Stimulated activated naive CD8-positive, alpha-beta T cell treated with anti-CD3 and anti-CD28 coated beads, Interleukin-15, amount 100 ng/mL, for 72 hours (primary cell): ENCODE results near the gene METRN.

ENCODE experiments used
- ATAC-seq: fragments of 150-1000 bp; cut with Tn5 transposase; 2 replicates; pipeline ENCODE4 v1.10.0; 2021; ENCODE audit warnings: mild to moderate bottlenecking, moderate library complexity
- DNase-seq, 2 donors: peaks; one replicate each; pipeline ENCODE4 v3.0.0; 2021 to 2022
- H3K27ac Mint-ChIP-seq, 2 donors: one replicate each; pipeline ENCODE4 v1.8.0; 2022; ENCODE audit warnings: mild to moderate bottlenecking in 2 of 2, mixed read lengths in 2 of 2, moderate library complexity in 2 of 2
- H3K27me3 Mint-ChIP-seq: one replicate; pipeline ENCODE4 v1.8.0; 2022; ENCODE audit warnings: mixed read lengths
- H3K4me1 Mint-ChIP-seq: one replicate; pipeline ENCODE4 v1.8.0; 2022; ENCODE audit warnings: mild to moderate bottlenecking, mixed read lengths
- H3K4me3 Mint-ChIP-seq, 2 donors: one replicate each; pipeline ENCODE4 v1.8.0; 2022; ENCODE audit warnings: mild to moderate bottlenecking in 2 of 2, mixed read lengths in 2 of 2, moderate library complexity in 1 of 2
- H3K9me3 Mint-ChIP-seq, 2 donors: one replicate each; pipeline ENCODE4 v1.8.0; 2022; ENCODE audit warnings: mixed read lengths in 2 of 2

Gene METRN

DNA sequence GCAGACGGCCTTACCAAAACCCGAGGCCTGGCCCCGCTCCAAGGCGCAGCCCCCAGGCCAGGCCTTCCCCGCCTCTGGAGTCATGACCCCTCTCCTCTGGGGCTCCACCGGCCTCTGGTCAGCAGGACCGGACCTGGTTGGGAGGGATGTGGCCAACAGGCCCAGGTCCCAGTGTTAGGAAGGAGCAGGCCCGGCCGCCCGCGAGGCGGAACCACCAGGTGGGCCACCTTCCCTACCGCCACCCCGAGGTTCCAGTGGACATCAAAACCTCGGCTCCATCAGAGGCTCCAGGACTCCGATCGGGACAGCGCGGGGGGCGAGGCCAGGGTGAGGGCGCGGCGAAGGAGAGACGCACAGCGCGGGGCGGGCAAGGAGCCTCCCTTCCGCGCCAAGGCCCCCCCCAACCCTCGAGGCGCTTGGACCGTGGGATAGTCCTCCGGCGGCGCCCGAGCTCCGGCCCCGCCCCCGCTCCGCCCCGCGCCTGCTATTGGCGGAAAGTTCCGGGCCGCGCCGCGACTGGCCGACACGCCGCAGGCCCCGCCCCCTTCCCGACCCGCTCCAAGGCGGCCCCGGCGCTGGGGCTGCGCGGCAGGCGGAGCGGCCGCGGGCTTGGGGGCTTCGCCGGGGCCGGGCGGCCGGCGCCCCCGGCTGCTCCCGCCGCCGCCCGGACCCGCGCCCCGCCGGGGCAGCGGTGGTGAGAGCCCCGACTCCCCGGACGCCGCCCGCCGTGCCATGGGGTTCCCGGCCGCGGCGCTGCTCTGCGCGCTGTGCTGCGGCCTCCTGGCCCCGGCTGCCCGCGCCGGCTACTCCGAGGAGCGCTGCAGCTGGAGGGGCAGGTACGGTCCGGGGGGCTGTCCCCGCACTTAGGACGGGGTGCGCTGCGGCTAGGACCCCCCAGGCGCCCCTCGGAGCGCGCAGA is at the start of gene METRN:
METRN (plus strand) TSS at position 561 of the 919 bp plus-strand sequence; CDS start at position 733, 172 bp downstream.
- peaks cover 36% of the 10 kb centered on the region for H3K27me3 Mint-ChIP-seq
- DNase-seq (peak; percentile 87 to 89), ATAC-seq (peak; percentile 83)
- no peaks in the 10 kb centered on the region for H3K9me3 Mint-ChIP-seq
- peaks cover 40% of the 10 kb centered on the region for H3K4me1 Mint-ChIP-seq
- H3K27ac Mint-ChIP-seq: no peak within 1 kb of the TSS
- H3K4me3 Mint-ChIP-seq: peak within 1 kb of the TSS; percentile 76 to 86

DNA sequence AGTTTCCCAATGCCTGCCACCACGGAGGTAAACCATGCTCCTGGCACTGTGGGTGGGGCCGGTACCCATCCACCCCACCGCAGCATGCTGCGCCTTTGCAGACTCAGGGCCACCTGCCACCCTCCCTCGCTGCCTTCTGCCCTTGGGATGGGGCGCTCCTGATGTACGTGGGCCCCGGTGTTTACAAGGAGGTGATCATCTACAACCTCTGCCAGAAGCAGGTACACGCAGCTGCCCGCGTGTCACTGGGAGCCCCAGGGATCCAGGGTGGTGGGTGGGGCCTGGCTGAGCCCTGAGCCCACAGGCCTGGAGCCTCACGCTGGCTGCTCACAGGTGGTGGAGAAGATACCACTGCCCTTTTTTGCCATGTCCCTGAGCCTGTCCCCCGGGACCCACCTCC is 48.3 kb upstream of the METRN start:
- DNase-seq (no peak), ATAC-seq (no peak)
- Mint-ChIP-seq H3K27me3 (no peaks in the 10 kb centered on the region), H3K9me3 (no peaks in the 10 kb centered on the region), H3K4me1 (peaks cover 25% of the 10 kb centered on the region), H3K27ac (no peak overlapping the region), H3K4me3 (no peak overlapping the region)

DNA sequence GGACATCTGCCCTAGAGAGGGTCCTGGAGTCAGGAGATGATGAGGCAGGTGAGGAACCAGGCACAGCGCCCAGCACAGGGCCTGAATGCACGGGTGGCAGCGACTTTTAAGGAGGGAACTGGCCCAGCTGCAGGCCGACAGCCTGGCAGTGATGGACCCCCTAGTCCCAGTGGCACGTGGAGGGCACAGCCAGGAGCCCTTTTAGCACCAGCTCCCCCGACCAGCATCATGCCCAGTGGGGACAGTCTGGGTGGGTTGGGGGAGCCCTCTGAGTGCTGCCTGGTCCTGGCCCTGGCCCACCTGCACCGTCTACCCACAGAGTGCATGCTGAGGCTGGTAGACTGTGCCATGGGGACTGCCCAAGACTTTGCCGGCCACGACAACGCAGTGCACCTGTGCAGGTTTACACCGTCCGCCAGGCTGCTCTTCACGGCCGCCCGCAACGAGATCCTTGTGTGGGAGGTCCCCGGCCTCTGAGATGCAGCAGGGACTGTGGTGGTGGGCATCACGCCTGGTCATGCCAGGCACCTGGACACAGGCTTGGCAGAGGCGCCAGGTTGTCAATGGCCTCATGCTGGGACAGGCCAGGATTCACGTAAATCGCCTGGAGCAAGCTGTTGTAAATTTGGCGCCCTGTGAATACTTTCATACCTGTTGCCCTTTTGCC is 47.7 kb upstream of the METRN start:
- no peaks in the 10 kb centered on the region for H3K9me3 Mint-ChIP-seq
- ATAC-seq: no peak
- H3K4me3 Mint-ChIP-seq: peak overlapping the region; percentile 9 to 94
- peak overlapping the region; percentile 83 to 91 for H3K27ac Mint-ChIP-seq
- H3K27me3 Mint-ChIP-seq: no peaks in the 10 kb centered on the region
- H3K4me1 Mint-ChIP-seq: peaks cover 22% of the 10 kb centered on the region
- DNase-seq: no peak

DNA sequence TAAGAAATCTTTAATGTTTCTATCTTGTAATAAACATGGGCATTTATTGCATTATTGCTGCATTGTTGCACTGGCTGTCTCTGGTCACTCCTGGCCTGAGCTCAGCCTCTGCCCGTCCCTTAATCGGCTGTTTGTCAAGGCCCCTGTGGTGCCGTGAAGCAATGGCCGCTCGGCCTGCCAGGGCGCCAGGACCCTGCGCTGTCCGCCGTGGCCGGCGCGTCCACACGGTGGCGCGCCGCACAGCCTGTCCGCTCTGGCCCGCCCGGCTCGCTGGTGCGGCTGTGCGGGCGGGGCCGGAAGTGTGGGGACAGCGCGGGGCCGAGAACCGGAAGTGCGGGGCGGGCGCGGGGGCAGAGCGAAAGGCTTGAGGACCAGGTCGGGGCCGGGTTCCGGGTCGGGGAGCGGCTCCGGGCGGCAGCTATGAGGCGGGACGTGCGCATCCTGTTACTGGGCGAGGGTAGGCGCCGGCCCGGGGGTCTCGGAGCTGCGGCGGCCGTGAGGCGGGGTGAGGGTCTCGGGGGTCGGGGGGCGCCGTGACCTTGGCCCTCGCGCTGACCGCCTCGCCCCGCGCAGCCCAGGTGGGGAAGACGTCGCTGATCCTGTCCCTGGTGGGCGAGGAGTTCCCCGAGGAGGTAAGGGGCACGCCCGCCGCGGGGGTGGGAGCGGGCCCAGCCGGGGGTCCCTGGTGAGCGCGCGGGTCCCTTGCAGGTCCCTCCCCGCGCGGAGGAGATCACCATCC is 47.0 kb upstream of the METRN start, which contains the start of gene RHOT2:
RHOT2 (plus strand) TSS at position 353 of the 739 bp plus-strand sequence; CDS start at position 421, 68 bp downstream.
- H3K4me1 Mint-ChIP-seq: peaks cover 22% of the 10 kb centered on the region
- DNase-seq: peak; percentile 93 to 95
- H3K27ac Mint-ChIP-seq: peak within 1 kb of the TSS; percentile 83 to 96
- H3K27me3 Mint-ChIP-seq: no peaks in the 10 kb centered on the region
- H3K9me3 Mint-ChIP-seq: no peaks in the 10 kb centered on the region
- H3K4me3 Mint-ChIP-seq: peak within 1 kb of the TSS; percentile 84 to 94
- ATAC-seq: peak; percentile 92

DNA sequence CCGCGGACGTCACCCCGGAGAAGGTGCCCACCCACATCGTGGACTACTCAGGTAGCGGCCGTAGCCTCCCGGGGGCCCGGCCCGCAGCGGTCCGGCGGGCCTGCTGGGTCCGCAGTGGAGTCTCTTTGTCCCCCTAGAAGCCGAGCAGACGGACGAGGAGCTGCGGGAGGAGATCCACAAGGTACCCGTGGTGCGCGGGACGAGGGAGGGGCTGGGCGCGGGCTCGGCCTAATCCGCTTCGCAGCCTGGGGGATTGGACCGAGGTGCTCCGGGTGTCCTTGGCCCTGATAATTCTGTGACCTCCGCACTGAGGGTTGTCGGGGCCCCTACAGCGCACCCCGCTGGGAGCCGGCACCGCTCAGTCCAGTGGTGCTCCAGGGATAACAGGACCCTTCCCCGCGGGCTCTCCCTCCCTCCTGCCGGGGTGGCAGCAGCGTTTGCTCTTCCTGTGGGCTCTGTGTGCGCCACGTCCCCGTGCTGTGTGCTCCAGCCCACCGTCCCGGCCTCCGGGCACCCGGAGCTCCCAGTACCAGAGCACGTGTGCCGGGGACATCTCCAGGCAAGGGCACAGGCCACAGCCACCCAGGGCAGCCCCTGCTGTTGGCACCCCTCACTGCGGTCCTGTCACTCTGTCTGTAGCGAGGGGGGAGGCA is 46.3 kb upstream of the METRN start:
- no peak for DNase-seq
- Mint-ChIP-seq H3K9me3 (no peaks in the 10 kb centered on the region), H3K27ac (peak overlapping the region; percentile 19 to 96), H3K4me1 (peaks cover 22% of the 10 kb centered on the region), H3K27me3 (no peaks in the 10 kb centered on the region), H3K4me3 (peak overlapping the region; percentile 84 to 94)
- ATAC-seq: peak; percentile 3

DNA sequence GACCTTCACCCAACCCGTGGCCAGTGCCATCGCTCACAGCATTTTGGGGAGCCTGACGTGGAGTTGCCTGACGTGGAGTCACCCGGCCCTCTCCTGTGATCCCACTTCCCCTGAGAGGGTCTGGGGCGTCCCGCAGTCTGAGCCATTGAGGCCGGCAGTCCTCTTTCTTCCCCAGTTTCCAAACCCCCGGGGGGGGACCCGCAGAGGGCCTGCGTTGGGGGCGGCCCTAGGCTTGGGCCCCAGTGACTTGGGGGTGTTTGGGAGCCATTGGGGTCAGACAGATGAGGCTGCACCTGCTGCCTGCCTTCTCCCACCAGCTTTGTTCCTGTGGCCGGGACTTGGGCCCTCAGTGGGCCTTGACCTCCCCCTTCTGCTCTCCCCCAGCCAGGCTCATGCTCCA is 45.3 kb upstream of the METRN start:
- peaks cover under 1% of the 10 kb centered on the region for H3K27me3 Mint-ChIP-seq
- ATAC-seq (no peak), DNase-seq (no peak)
- peaks cover 23% of the 10 kb centered on the region for H3K4me1 Mint-ChIP-seq
- no peaks in the 10 kb centered on the region for H3K9me3 Mint-ChIP-seq
- peak overlapping the region; percentile 63 to 69 for H3K27ac Mint-ChIP-seq
- H3K4me3 Mint-ChIP-seq: peak overlapping the region; percentile 32 to 94

DNA sequence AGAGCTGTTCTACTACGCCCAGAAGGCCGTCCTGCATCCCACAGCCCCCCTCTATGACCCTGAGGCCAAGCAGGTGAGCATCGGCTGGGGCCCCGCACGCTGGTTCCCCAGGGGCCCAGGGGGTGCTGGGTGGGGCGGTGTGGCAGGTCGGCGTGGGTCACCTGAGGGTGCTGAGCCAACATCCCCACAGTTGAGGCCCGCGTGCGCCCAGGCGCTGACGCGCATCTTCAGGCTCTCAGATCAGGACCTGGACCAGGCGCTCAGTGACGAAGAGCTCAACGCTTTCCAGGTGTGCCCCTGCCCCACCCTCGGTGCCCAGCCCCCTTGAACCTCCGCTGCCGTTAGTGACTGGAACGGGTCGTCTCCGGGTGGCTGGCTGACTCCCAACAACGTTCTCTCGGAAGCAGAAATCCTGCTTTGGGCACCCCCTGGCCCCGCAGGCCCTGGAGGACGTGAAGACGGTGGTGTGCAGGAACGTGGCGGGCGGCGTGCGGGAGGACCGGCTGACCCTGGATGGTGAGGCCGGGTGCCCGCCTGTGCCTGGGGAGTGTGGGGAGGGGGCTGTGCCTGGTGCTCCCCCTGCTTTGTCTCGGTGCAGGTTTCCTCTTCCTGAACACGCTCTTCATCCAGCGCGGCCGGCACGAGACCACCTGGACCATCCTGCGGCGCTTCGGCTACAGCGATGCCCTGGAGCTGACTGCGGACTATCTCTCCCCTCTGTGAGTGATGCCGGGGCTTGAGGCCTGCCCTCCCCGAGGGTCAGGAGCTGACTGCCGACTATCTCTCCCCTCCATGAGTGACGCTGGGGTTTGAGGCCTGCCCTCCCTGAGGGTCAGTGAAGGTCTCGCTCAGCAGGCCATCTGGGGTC is 44.2 kb upstream of the METRN start:
- Mint-ChIP-seq H3K27ac (peak overlapping the region in 1 of 2 donors; percentile 63), H3K4me3 (no peak overlapping the region), H3K27me3 (peaks cover 10% of the 10 kb centered on the region), H3K9me3 (no peaks in the 10 kb centered on the region), H3K4me1 (peaks cover 31% of the 10 kb centered on the region)
- no peak for DNase-seq
- no peak for ATAC-seq

DNA sequence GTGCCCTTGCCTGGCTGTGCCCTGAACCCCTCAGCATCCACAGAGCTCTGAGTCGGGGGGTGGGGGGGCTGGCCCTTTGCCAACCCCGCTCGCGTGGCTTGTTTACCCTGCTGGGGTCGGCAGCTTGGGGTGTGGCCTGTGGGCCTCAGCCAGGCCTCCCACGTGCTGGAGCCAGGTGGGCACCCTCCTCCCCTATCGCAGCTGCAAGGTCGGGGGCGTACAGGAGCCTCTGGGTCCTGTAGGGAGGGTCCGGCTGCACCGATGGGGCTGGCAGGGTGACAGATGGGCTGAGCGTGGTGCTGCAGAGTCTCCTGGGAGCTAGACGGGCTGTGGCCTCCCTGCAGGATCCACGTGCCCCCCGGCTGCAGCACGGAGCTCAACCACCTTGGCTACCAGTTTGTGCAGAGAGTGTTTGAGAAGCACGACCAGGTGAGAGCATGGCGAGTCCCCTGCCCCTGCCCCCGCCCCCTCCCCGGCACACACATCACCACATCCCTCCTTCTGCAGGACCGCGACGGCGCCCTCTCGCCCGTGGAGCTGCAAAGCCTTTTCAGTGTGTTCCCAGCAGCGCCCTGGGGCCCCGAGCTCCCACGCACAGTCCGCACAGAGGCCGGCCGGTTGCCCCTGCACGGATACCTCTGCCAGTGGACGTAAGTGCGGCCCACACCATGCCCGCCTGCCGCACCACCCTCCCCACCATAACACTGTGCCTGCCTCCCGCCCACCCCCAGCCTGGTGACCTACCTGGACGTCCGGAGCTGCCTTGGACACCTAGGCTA is 43.4 kb upstream of the METRN start:
- Mint-ChIP-seq H3K4me1 (peaks cover 31% of the 10 kb centered on the region), H3K4me3 (no peak overlapping the region), H3K27ac (no peak overlapping the region), H3K27me3 (peaks cover 10% of the 10 kb centered on the region), H3K9me3 (no peaks in the 10 kb centered on the region)
- DNase-seq: no peak
- no peak for ATAC-seq

DNA sequence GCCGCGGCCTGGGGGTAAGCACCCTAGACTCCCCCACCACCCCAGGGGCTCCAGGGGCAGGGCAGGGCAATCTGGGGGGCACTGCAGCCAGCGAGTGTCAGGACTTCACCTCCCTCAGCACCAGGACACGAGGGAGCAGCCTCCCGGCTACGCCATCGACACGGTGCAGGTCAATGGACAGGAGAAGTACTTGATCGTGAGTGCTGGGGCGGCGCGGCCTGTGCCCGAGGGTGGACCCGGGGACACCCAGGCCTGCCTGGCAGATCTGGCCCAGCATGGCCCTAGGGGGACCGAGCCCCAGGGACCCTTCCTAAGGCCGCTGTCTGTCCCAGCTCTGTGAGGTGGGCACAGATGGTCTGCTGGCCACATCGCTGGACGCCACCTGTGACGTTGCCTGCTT is 42.5 kb upstream of the METRN start:
- H3K27ac Mint-ChIP-seq: no peak overlapping the region
- no peaks in the 10 kb centered on the region for H3K9me3 Mint-ChIP-seq
- H3K4me3 Mint-ChIP-seq: no peak overlapping the region
- peaks cover 31% of the 10 kb centered on the region for H3K4me1 Mint-ChIP-seq
- DNase-seq: no peak
- H3K27me3 Mint-ChIP-seq: peaks cover 19% of the 10 kb centered on the region
- ATAC-seq: no peak

DNA sequence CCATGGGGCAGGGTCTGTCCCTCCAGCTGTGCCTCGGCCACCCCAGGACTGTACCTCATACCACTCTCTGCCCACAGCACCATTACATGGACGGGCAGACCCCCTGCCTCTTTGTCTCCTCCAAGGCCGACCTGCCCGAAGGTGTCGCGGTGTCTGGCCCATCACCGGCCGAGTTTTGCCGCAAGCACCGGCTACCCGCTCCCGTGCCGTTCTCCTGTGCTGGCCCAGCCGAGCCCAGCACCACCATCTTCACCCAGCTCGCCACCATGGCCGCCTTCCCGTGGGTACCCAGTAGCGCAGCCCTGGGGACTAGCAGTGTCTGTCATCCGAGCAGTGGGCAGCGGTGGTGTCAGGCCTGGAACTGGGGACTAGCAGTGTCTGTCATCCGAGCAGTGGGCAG is 42.1 kb upstream of the METRN start:
- H3K4me1 Mint-ChIP-seq: peaks cover 26% of the 10 kb centered on the region
- ATAC-seq (no peak), DNase-seq (no peak)
- no peak overlapping the region for H3K4me3 Mint-ChIP-seq
- no peak overlapping the region for H3K27ac Mint-ChIP-seq
- peaks cover 19% of the 10 kb centered on the region for H3K27me3 Mint-ChIP-seq
- no peaks in the 10 kb centered on the region for H3K9me3 Mint-ChIP-seq

DNA sequence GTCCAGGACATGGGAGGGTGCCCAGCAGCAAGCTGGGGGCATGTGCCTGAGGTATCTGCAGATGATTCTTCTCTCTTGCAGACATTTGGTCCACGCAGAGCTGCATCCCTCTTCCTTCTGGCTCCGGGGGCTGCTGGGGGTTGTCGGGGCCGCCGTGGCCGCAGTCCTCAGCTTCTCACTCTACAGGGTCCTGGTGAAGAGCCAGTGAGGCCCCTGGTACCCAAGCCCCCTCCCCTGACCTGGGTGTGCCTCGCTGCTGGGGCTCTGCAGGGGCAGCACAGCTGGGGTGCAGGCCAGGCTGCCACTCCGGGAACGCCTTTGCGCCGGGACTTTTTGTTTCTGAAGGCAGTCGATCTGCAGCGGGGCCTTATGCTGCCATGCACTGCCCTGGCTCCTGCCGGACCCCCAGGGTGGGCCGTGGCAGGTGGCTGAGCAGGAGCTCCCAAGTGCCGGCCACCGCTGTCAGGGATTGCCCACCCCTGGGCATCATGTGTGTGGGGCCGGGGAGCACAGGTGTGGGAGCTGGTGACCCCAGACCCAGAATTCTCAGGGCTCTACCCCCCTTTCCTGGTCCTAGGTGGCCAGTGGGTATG is 41.4 kb upstream of the METRN start:
- Mint-ChIP-seq H3K27ac (no peak overlapping the region), H3K4me3 (no peak overlapping the region), H3K9me3 (no peaks in the 10 kb centered on the region), H3K4me1 (peaks cover 25% of the 10 kb centered on the region), H3K27me3 (peaks cover 19% of the 10 kb centered on the region)
- no peak for DNase-seq
- ATAC-seq: no peak

DNA sequence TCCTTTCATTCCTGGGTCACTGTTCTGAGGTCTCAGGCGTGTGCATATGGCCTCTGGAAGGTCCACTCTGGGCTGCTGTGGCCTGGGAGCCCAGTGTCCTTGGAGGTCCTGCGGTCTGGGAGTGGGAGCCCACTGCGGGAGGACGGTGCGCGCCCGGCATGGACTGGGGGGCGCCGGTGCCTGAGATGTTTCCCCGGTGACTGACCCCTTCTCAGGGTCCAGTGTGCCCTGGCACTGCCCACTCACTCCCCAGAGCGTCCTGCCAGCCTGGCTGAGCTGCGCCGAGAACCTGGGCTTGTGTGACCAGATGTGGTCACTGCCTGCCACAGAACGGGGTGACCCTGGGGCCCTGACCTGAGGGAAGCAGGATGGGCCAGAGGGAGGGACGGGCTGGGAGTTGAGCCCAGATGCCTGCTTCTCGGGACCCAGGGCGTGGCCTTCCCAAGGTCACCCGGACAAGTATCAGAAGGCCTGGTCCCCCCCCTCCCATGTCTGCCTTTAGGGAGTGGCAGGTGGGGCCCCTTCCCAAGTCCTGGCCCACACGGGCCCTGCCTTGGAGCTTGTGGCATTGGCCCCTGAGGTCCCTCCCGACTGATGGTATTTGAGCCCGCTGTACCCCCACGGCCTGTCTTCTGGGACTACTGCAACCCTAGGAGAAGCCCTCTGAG is 40.6 kb upstream of the METRN start:
- DNase-seq (no peak), ATAC-seq (no peak)
- Mint-ChIP-seq H3K27ac (no peak overlapping the region), H3K9me3 (no peaks in the 10 kb centered on the region), H3K4me3 (no peak overlapping the region), H3K4me1 (peaks cover 25% of the 10 kb centered on the region), H3K27me3 (peaks cover 19% of the 10 kb centered on the region)
